Caco-2 (cell line): Measurements from ENCODE around the gene PCDHGB1. TPM values are rescaled to one million over a fixed set of nuclear protein-coding genes. Genes with fewer than 3 reads are reported as not detected.
A peak's percentile ranks its signal among the peaks of the same experiment; 100 is the strongest.

Experiments used
- BruUV-seq: library from RNA; stranded (reverse); fragments of 400-500 nt; replicated peaks from 2 replicates; lab custom pipeline; 2021; lab: Mats Ljungman, UMichigan
- CTCF ChIA-PET: fragments of 300-600 bp; sonication (Branson Sonifier 250); formaldehyde crosslinking; loops from one replicate; lab custom pipeline; 2022; ENCODE audit warnings: antibody characterized with exemption; lab: Charles Lee
- POLR2A ChIA-PET: fragments of 300-600 bp; sonication (Branson Sonifier 250); formaldehyde crosslinking; loops from one replicate; lab custom pipeline; 2022; ENCODE audit warnings: antibody characterized with exemption; lab: Charles Lee
- DNase-seq, 2 experiments: peaks; one replicate each; pipeline versions ENCODE4 v3.0.0 to v3.0.0-alpha.2; 2020 to 2022
- H3K27me3 ChIP-seq: replicated peaks from 2 replicates; pipeline ENCODE4 v1.6.0; 2011; ENCODE audit warnings: low read length; ENCODE audit not compliant: control insufficient read depth, insufficient read depth
- H3K36me3 ChIP-seq: 2 replicates; pipeline ENCODE4 v1.5.1; 2011; ENCODE audit warnings: low read length; ENCODE audit not compliant: control insufficient read depth, insufficient read depth
- H3K4me1 ChIP-seq: fragments of 250-450 bp; sonication (Bioruptor Pico); 2 replicates; pipeline ENCODE4 v1.5.1; 2020; ENCODE audit warnings: mild to moderate bottlenecking
- H3K4me3 ChIP-seq: 2 replicates; pipeline ENCODE4 v1.5.1; 2011; ENCODE audit warnings: low read depth, mild to moderate bottlenecking, control low read depth, low read length
- H3K9me3 ChIP-seq: fragments of 250-450 bp; sonication (Bioruptor Pico); 2 replicates; pipeline ENCODE4 v1.5.1; 2020; ENCODE audit warnings: mild to moderate bottlenecking, moderate library complexity
- H3K27ac Mint-ChIP-seq: one replicate; pipeline ENCODE4 v1.8.0; 2022; ENCODE audit warnings: mixed read lengths; ENCODE audit not compliant: unreplicated experiment
- H3K27me3 Mint-ChIP-seq: one replicate; pipeline ENCODE4 v1.8.0; 2022; ENCODE audit warnings: mixed read lengths; ENCODE audit not compliant: insufficient read depth, unreplicated experiment
- H3K36me3 Mint-ChIP-seq: one replicate; pipeline ENCODE4 v1.8.0; 2022; ENCODE audit warnings: mild to moderate bottlenecking, mixed read lengths; ENCODE audit not compliant: insufficient read depth, unreplicated experiment
- H3K4me1 Mint-ChIP-seq: one replicate; pipeline ENCODE4 v1.8.0; 2022; ENCODE audit warnings: low read depth, mixed read lengths; ENCODE audit not compliant: unreplicated experiment
- H3K4me3 Mint-ChIP-seq: one replicate; pipeline ENCODE4 v1.8.0; 2022; ENCODE audit warnings: mild to moderate bottlenecking, moderate library complexity, mixed read lengths; ENCODE audit not compliant: unreplicated experiment
- H3K9me3 Mint-ChIP-seq: one replicate; pipeline ENCODE4 v1.8.0; 2022; ENCODE audit warnings: mixed read lengths; ENCODE audit not compliant: unreplicated experiment
- intact Hi-C: fragments of 100-400 bp; cut with micrococcal nuclease; formaldehyde crosslinking; loops from one replicate; pipeline ENCODE4 v1.10.0; 2022; ENCODE audit not compliant: unreplicated experiment
- total RNA-seq: library from RNA; stranded (reverse); gene quantifications from 2 replicates; pipeline ENCODE4 v1.2.3, GENCODE V29; 2022
- TF ChIP-seq, protein P1 (sequence below), 2 experiments: fragments of 200-600 bp in 1 of 2; IDR thresholded peaks; 1 replicate in 1 of 2; 2 replicates in 1 of 2; pipeline versions ENCODE4 v1.5.1 to v1.8.0; 2011 to 2022; ENCODE audit warnings: antibody characterized with exemption in 1 of 2, control low read depth in 1 of 2, inconsistent platforms in 1 of 2, low read depth in 1 of 2, low read length in 1 of 2, mild to moderate bottlenecking in 1 of 2, moderate library complexity in 1 of 2; ENCODE audit not compliant: insufficient read depth in 1 of 2, severe bottlenecking in 1 of 2, unreplicated experiment in 1 of 2

Gene PCDHGB1
- total RNA-seq, 1 experiment from 2014 or later, result 0.66 TPM

DNA sequence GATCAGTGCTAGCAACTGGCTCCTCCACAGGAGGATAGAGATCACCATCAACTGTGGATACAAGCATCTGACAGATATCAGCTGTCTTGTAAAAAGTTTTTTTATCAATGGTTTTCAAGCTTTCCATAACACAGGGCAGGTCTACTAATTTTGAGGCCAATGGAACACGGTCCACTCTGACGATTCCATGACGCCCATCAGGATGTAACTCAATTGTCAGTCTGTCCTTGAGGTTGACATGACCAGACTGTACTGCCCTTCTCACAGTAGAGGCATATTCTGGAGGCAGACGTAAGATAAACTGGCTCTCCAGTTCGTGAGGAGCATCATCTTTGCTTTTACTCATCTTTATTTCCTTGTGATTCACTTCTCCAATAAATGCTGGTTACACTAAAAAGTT, 30.2 kb upstream of the PCDHGB1 start:
- peaks cover 6% of the 10 kb centered on the region; the same call in 1 of the 2 replicates for H3K36me3 ChIP-seq
- peak overlapping the region; percentile 96 for H3K4me3 Mint-ChIP-seq
- TF ChIP-seq, protein P1, sequence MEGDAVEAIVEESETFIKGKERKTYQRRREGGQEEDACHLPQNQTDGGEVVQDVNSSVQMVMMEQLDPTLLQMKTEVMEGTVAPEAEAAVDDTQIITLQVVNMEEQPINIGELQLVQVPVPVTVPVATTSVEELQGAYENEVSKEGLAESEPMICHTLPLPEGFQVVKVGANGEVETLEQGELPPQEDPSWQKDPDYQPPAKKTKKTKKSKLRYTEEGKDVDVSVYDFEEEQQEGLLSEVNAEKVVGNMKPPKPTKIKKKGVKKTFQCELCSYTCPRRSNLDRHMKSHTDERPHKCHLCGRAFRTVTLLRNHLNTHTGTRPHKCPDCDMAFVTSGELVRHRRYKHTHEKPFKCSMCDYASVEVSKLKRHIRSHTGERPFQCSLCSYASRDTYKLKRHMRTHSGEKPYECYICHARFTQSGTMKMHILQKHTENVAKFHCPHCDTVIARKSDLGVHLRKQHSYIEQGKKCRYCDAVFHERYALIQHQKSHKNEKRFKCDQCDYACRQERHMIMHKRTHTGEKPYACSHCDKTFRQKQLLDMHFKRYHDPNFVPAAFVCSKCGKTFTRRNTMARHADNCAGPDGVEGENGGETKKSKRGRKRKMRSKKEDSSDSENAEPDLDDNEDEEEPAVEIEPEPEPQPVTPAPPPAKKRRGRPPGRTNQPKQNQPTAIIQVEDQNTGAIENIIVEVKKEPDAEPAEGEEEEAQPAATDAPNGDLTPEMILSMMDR (IDR thresholded peaks at IDR 0.05; ENCODE audit: insufficient read depth in 1 of 2, low read depth in 1 of 2, low read length in 1 of 2, severe bottlenecking in 1 of 2, unreplicated experiment in 1 of 2), result no peak
- no peaks in the 10 kb centered on the region for H3K27me3 Mint-ChIP-seq
- DNase-seq, result no peak
- intact Hi-C loops, result loop anchor here (1.0 to 5.0 kb wide), 2 partner anchors 93 to 205 kb away; partner anchors contain the start of gene PCDHGA10
- H3K9me3 Mint-ChIP-seq, result peaks cover 35% of the 10 kb centered on the region
- H3K27me3 ChIP-seq, result no peaks in the 10 kb centered on the region
- peaks cover 61% of the 10 kb centered on the region for H3K36me3 Mint-ChIP-seq
- H3K9me3 ChIP-seq, result peaks cover 22% of the 10 kb centered on the region
- ChIA-PET CTCF (interaction anchor here (0.9 to 1.6 kb wide), 6 partner anchors 50 to 272 kb away, joined by 3 to 13 read pairs (median 4); partner anchors contain the start of genes PCDHB14 and PCDHGB3), POLR2A (interaction anchor here (0.6 to 1.7 kb wide), 6 partner anchors 11 to 299 kb away, joined by 3 to 9 read pairs (median 4); partner anchors contain the start of genes DIAPH1, PCDHB14, PCDHGA1 and PCDHGA11)
- H3K27ac Mint-ChIP-seq, result peak overlapping the region; percentile 100
- H3K4me1 ChIP-seq, result peaks cover 5% of the 10 kb centered on the region; the same call in 1 of the 2 replicates
- peaks cover 6% of the 10 kb centered on the region for H3K4me1 Mint-ChIP-seq
- no TSS peak for BruUV-seq
- peak overlapping the region; percentile 95 for H3K4me3 ChIP-seq

DNA sequence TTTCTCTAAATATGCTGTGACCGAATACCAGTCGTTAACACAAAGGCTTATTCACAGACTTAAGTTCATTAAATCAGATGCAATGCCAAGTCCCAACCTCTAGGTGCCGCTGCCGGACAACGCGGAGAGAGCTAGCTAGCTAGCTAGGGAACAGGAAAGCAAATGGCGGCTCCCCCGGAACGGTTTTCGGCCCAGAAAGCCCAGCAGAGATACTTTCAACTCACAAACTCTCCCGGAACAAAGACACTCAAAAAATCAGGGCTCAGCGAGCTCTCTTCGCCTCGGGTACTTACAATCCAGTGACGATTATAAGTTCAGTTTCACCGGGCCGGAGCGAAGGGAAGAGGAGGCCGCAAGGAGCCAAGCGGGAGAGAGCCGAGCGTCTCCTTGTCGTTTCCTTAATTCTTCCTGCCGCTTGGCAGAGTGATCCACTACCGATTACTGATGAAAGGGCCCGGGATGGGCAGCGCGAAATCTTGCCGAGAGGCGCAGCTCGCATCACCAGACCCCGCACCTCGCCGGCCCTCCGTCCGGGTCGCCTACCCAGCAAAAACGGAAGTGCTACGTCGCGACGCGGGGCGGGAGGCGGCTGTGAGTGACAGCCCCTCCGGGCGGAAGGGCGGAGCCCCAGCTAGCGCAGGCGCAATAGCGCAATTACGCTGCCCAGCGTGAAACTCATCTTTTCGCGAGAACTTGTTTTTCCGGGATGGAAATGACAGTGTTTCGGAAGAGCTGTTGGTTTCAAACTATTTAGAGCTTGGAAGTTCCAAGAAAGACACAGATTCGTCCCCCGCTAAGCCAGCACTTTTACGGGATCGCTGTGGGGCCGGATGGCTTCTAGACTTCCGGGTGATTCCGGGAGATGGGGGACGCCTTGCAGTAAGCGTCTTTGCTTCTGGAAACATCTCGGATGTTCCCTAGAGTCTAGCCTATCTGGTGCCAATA, 29.4 kb upstream of the PCDHGB1 start, which contains the start of gene TAF7:
TAF7 (minus strand) TSS at position 560 of the 945 bp plus-strand sequence. CDS start 740 bp downstream, outside the sequence.
- Mint-ChIP-seq H3K27me3 (no peaks in the 10 kb centered on the region), H3K4me1 (peaks cover 6% of the 10 kb centered on the region), H3K9me3 (peaks cover 27% of the 10 kb centered on the region), H3K4me3 (peak within 1 kb of the TSS; percentile 96), H3K36me3 (peaks cover 55% of the 10 kb centered on the region), H3K27ac (peak within 1 kb of the TSS; percentile 100)
- POLR2A ChIA-PET, result interaction anchor here (0.6 to 1.7 kb wide), 11 partner anchors 10 to 675 kb away, joined by 3 to 13 read pairs (median 4); partner anchors contain the start of genes DIAPH1, PCDHB14, PCDHGA1 and PCDHGA10
- Histone ChIP-seq H3K4me3 (peak within 1 kb of the TSS; percentile 95), H3K27me3 (no peaks in the 10 kb centered on the region), H3K4me1 (peaks cover 5% of the 10 kb centered on the region; the same call in 1 of the 2 replicates), H3K9me3 (peaks cover 22% of the 10 kb centered on the region), H3K36me3 (peaks cover 6% of the 10 kb centered on the region; the same call in 1 of the 2 replicates)
- CTCF ChIA-PET, result interaction anchor here (0.9 to 1.6 kb wide), 10 partner anchors 10 to 272 kb away, joined by 3 to 13 read pairs (median 4); partner anchors contain the start of genes PCDHB14, PCDHGA1, PCDHGA3 and PCDHGB3
- TF ChIP-seq, protein P1 (IDR thresholded peaks at IDR 0.05; ENCODE audit: insufficient read depth in 1 of 2, low read depth in 1 of 2, low read length in 1 of 2, severe bottlenecking in 1 of 2, unreplicated experiment in 1 of 2), result peak; percentile 87 to 93
- BruUV-seq, result TSS peak; percentile 68
- peak; percentile 94 to 95 for DNase-seq
- intact Hi-C loops, result loop anchor here (1.0 to 5.0 kb wide), 2 partner anchors 92 to 204 kb away; partner anchors contain the start of gene PCDHGA10

DNA sequence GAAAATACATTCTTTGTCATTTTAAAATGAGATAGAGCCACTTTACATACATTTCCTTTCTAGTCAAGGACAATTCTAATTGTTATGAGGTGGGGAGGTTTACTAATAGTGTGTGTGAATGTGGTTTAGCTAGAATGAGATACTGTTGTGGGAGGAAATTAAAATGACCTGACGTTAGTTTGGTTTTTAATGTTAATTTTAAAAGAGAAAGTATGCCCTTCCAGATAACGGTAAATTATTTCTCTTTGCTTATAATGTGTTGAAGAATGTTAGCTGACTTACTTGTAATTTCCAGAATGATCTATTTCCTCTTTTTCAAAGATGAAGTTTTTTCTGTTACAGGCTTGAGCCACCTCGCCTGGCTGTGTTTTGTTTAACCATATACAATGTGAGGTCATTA, 27.6 kb upstream of the PCDHGB1 start:
- TF ChIP-seq, protein P1 (IDR thresholded peaks at IDR 0.05; ENCODE audit: insufficient read depth in 1 of 2, low read depth in 1 of 2, low read length in 1 of 2, severe bottlenecking in 1 of 2, unreplicated experiment in 1 of 2), result no peak
- Histone ChIP-seq H3K4me3 (no peak overlapping the region), H3K36me3 (peaks cover 6% of the 10 kb centered on the region; the same call in 1 of the 2 replicates), H3K27me3 (no peaks in the 10 kb centered on the region), H3K4me1 (peaks cover 5% of the 10 kb centered on the region; the same call in 1 of the 2 replicates), H3K9me3 (peaks cover 22% of the 10 kb centered on the region)
- DNase-seq, result no peak
- ChIA-PET CTCF (no interaction called here), POLR2A (no interaction called here)
- peaks cover 21% of the 10 kb centered on the region for H3K9me3 Mint-ChIP-seq
- no peak overlapping the region for H3K4me3 Mint-ChIP-seq
- peaks cover 6% of the 10 kb centered on the region for H3K4me1 Mint-ChIP-seq
- no TSS peak for BruUV-seq
- peaks cover 38% of the 10 kb centered on the region for H3K36me3 Mint-ChIP-seq
- intact Hi-C loops, result loop anchor here (5.0 kb wide), 1 partner anchor 90 kb away; the partner anchor contains the start of gene PCDHGA10
- H3K27ac Mint-ChIP-seq, result no peak overlapping the region
- no peaks in the 10 kb centered on the region for H3K27me3 Mint-ChIP-seq
